Measurements from ENCODE around the gene NPDC1.

DNA sequence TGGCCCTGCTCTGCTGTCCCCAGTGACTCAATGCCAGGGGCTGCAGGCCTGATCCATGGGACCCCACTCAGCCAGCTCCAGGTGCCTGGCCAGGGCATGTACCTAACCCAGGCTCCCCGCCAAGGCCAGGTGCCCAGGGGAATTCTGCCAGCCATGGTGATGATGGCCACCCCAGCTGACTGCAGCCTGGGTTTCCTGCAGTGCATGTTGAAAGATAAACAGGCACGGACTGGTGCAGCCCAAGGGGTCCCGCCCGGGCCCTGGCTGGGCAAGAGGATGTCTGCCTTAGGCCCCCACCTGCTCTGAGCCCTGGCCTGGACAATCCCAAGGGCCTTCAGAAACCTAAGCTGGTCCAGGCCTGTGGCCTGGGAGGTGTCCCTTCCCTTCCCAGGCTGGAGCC lies 19.1 kb downstream of the NPDC1 start:
- TF ChIP-seq SREBF2 (IDR thresholded peaks at IDR 0.05): no peak
- TF ChIP-seq, protein P1, sequence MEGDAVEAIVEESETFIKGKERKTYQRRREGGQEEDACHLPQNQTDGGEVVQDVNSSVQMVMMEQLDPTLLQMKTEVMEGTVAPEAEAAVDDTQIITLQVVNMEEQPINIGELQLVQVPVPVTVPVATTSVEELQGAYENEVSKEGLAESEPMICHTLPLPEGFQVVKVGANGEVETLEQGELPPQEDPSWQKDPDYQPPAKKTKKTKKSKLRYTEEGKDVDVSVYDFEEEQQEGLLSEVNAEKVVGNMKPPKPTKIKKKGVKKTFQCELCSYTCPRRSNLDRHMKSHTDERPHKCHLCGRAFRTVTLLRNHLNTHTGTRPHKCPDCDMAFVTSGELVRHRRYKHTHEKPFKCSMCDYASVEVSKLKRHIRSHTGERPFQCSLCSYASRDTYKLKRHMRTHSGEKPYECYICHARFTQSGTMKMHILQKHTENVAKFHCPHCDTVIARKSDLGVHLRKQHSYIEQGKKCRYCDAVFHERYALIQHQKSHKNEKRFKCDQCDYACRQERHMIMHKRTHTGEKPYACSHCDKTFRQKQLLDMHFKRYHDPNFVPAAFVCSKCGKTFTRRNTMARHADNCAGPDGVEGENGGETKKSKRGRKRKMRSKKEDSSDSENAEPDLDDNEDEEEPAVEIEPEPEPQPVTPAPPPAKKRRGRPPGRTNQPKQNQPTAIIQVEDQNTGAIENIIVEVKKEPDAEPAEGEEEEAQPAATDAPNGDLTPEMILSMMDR (IDR thresholded peaks at IDR 0.05): no peak
